CD14-positive monocyte (primary cell): ENCODE results near the gene TREML2. TPM values are rescaled to one million over a fixed set of nuclear protein-coding genes. Genes with fewer than 3 reads are reported as not detected.

Source experiments
- DNase-seq, 3 donors: peaks; one replicate each; pipeline ENCODE4 v3.0.0-alpha.2; 2011 to 2022
- H2AFZ ChIP-seq: 2 replicates; pipeline ENCODE4 v1.6.0; 2012; ENCODE audit warnings: mild to moderate bottlenecking, low read depth, low read length, inconsistent platforms; ENCODE audit not compliant: insufficient read depth, poor library complexity, severe bottlenecking
- H3K27ac ChIP-seq, 2 donors: 1 replicate in 1 of 2; 2 replicates in 1 of 2; pipeline ENCODE4 v1.5.1; 2012 to 2013; ENCODE audit warnings: low read length in 2 of 2, control low read depth in 1 of 2, inconsistent platforms in 1 of 2, low read depth in 1 of 2, mild to moderate bottlenecking in 1 of 2
- H3K27me3 ChIP-seq, 2 donors: one replicate each; pipeline versions ENCODE4 v1.6.0 to v1.6.1; 2011 to 2013; ENCODE audit warnings: low read length in 2 of 2; ENCODE audit not compliant: control insufficient read depth in 2 of 2, insufficient read depth in 2 of 2
- H3K36me3 ChIP-seq, 2 donors: replicated peaks in 1 of 2; 1 replicate in 1 of 2; 2 replicates in 1 of 2; pipeline versions ENCODE4 v1.5.1 to v1.6.1; 2012 to 2013; ENCODE audit warnings: low read length in 2 of 2, control low read depth in 1 of 2, inconsistent platforms in 1 of 2, mild to moderate bottlenecking in 1 of 2; ENCODE audit not compliant: insufficient read depth in 2 of 2, control insufficient read depth in 1 of 2
- H3K4me1 ChIP-seq, 2 donors: 1 replicate in 1 of 2; 2 replicates in 1 of 2; pipeline versions ENCODE4 v1.5.1 to v1.6.1; 2012 to 2013; ENCODE audit warnings: low read length in 2 of 2, control low read depth in 1 of 2, inconsistent platforms in 1 of 2, mild to moderate bottlenecking in 1 of 2, moderate library complexity in 1 of 2; ENCODE audit not compliant: insufficient read depth in 2 of 2, control insufficient read depth in 1 of 2
- H3K4me2 ChIP-seq: replicated peaks from 2 replicates; pipeline ENCODE3; 2012; ENCODE audit warnings: low read length, moderate library complexity, mild to moderate bottlenecking; ENCODE audit not compliant: poor library complexity, severe bottlenecking; ENCODE audit errors: extremely low read depth
- H3K4me3 ChIP-seq, 3 experiments: fragments of 200-600 bp in 1 of 3; sonication (generic) in 1 of 3; replicated peaks in 1 of 3; 1 replicate in 2 of 3; 2 replicates in 1 of 3; pipeline ENCODE4 v1.5.1; 2011 to 2013; ENCODE audit warnings: low read length in 3 of 3, mild to moderate bottlenecking in 3 of 3, control low read depth in 2 of 3, low read depth in 2 of 3, inconsistent platforms in 1 of 3, moderate library complexity in 1 of 3
- H3K79me2 ChIP-seq: 2 replicates; pipeline ENCODE4 v1.6.0; 2012; ENCODE audit warnings: mild to moderate bottlenecking, control low read depth, inconsistent platforms, low read length, moderate library complexity; ENCODE audit not compliant: insufficient read depth
- H3K9ac ChIP-seq: 2 replicates; pipeline ENCODE4 v1.6.0; 2017; ENCODE audit warnings: low read length, mild to moderate bottlenecking; ENCODE audit not compliant: insufficient read depth, poor library complexity, severe bottlenecking
- H3K9me3 ChIP-seq, 2 donors: replicated peaks in 1 of 2; 1 replicate in 1 of 2; 2 replicates in 1 of 2; pipeline versions ENCODE4 v1.5.1 to v1.6.1; 2012 to 2013; ENCODE audit warnings: low read length in 2 of 2, control low read depth in 1 of 2; ENCODE audit not compliant: control insufficient read depth in 1 of 2, insufficient read depth in 1 of 2
- H4K20me1 ChIP-seq: 2 replicates; pipeline ENCODE4 v1.6.0; 2012; ENCODE audit warnings: mild to moderate bottlenecking, low read length, control low read depth, moderate library complexity; ENCODE audit not compliant: insufficient read depth
- H3K27ac Mint-ChIP-seq, 7 donors: one replicate each; pipeline ENCODE4 v1.8.0; 2020; ENCODE audit warnings: mild to moderate bottlenecking in 7 of 7, mixed read lengths in 7 of 7, moderate library complexity in 6 of 7, inconsistent platforms in 2 of 7
- H3K27me3 Mint-ChIP-seq, 3 donors: one replicate each; pipeline ENCODE4 v1.8.0; 2021 to 2022; ENCODE audit warnings: low read depth in 3 of 3, mild to moderate bottlenecking in 3 of 3, mixed read lengths in 3 of 3, moderate library complexity in 3 of 3, inconsistent platforms in 1 of 3
- H3K36me3 Mint-ChIP-seq, 2 donors: one replicate each; pipeline ENCODE4 v1.8.0; 2020; ENCODE audit warnings: mixed read lengths in 2 of 2, inconsistent platforms in 1 of 2, mild to moderate bottlenecking in 1 of 2
- H3K4me1 Mint-ChIP-seq: one replicate; pipeline ENCODE4 v1.8.0; 2020; ENCODE audit warnings: mild to moderate bottlenecking, mixed read lengths
- H3K4me3 Mint-ChIP-seq, 2 donors: one replicate each; pipeline ENCODE4 v1.8.0; 2020; ENCODE audit warnings: mild to moderate bottlenecking in 2 of 2, mixed read lengths in 2 of 2, moderate library complexity in 1 of 2
- H3K9me3 Mint-ChIP-seq, 7 donors: one replicate each; pipeline ENCODE4 v1.8.0; 2020 to 2022; ENCODE audit warnings: mixed read lengths in 7 of 7, mild to moderate bottlenecking in 6 of 7, moderate library complexity in 6 of 7, inconsistent platforms in 2 of 7
- CTCF ChIP-seq: fragments of 200-600 bp; IDR thresholded peaks from one replicate; pipeline ENCODE4 v1.8.0; 2022; ENCODE audit warnings: antibody characterized with exemption, mild to moderate bottlenecking
- WGBS: methylation state at CpG from one replicate; pipeline ENCODE4 v1.1.5; 2013; ENCODE audit warnings: missing lambda C conversion rate; ENCODE audit not compliant: insufficient coverage; 5-methylcytosine and 5-hydroxymethylcytosine counted together
- intact Hi-C, 2 donors: fragments of 100-400 bp; cut with micrococcal nuclease; formaldehyde crosslinking; loops; one replicate each; pipeline versions ENCODE4 v1.15.0 to v1.15.1; 2023
- polyA plus RNA-seq, 3 donors: library from polyadenylated mRNA; depleted of rRNA in 1 of 3; unstranded in 2 of 3; stranded (reverse) in 1 of 3; fragments of 300-500 nt in 2 of 3; fragments of >200 nt in 1 of 3; fragmentation: Illumina TruSeq in 2 of 3; gene quantifications; 1 replicate in 2 of 3; 2 replicates in 1 of 3; pipeline ENCODE4 v1.2.3, GENCODE V29; 2012 to 2021
- small RNA-seq: library from RNA; depleted of rRNA; stranded (forward); fragments of <200 nt; gene quantifications from one replicate; pipeline ENCODE3, GENCODE V24; 2012; ENCODE audit warnings: low read depth; ENCODE audit not compliant: insufficient read length

The TREML2 gene
- polyA plus RNA-seq, 3 donors = 0.89 to 4.2 (median 1.1) TPM

DNA sequence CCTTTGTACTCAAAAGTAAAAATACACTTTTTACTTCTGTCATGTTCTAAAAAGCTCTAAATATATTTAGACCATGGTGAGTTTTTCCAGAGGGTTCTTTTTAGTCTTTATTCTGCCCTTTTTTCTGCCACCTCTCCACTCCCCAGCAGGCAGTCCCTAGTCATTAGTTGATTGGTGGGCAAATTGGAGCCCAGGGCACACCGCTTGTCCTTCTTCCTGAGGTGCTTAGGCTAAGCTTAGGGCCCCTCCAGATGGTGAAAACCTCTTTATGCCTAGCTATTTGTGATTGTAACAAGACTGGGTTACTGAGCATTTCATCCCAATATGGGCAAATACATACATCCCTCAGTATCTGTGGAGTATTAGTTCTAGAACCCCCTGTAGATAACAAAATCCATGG is 53.0 kb downstream of the TREML2 start:
- no peak overlapping the region for H3K27ac Mint-ChIP-seq

More for the DNA sequence above, 53.0 kb downstream of the TREML2 start:
- no CpG with 5 or more reads among the region's 1 CpG for WGBS
- Histone ChIP-seq H3K9ac (no peak overlapping the region), H3K27me3 (no peaks in the 10 kb centered on the region), H3K9me3 (no peaks in the 10 kb centered on the region), H3K4me1 (no peaks in the 10 kb centered on the region), H4K20me1 (no peaks in the 10 kb centered on the region), H3K4me2 (no peak overlapping the region), H3K4me3 (no peak overlapping the region), H3K27ac (no peak overlapping the region), H3K79me2 (no peaks in the 10 kb centered on the region), H3K36me3 (no peaks in the 10 kb centered on the region), H2AFZ (no peak overlapping the region)
- Mint-ChIP-seq H3K36me3 (peaks cover 0 to 2% of the 10 kb centered on the region in 2 donors), H3K9me3 (peaks cover 0 to 2% (median 2%) of the 10 kb centered on the region in 7 donors), H3K4me3 (no peak overlapping the region), H3K27me3 (peaks cover 1 to 5% (median 3%) of the 10 kb centered on the region in 3 donors), H3K4me1 (no peaks in the 10 kb centered on the region)
- DNase-seq = no peak
- no peak for TF ChIP-seq CTCF
- intact Hi-C loops = no loop called here

Small RNA genes lying within 50 kb of the gene (small RNA-seq; reads per million reads assigned to genes)
- gene AL391903.2 (not detected), gene RNA5SP207 (not detected)

Other genes with a start within 250 kb of the TREML2 start
- 1 to 10 TPM in 1 of 3 donors, under 1 TPM in 1, not detected in 1; 0.09 to 2.3 TPM for gene UNC5CL, start 161.9 kb downstream of the TREML2 start, polyA plus RNA-seq
- gene TSPO2, start 158.7 kb downstream of the TREML2 start, polyA plus RNA-seq = not detected
- under 1 TPM in 2 of 3 donors, not detected in 1; 0.14 to 0.42 TPM for gene APOBEC2, start 147.9 kb downstream of the TREML2 start, polyA plus RNA-seq
- gene OARD1, start 128.8 kb downstream of the TREML2 start, polyA plus RNA-seq = 10 to 100 TPM in 2 of 3 donors, 1 to 10 TPM in 1; 6.5 to 23.6 (median 16.8) TPM
- gene NFYA, start 128.2 kb downstream of the TREML2 start, polyA plus RNA-seq = 10 to 100 TPM in 2 of 3 donors, 1 to 10 TPM in 1; 9.7 to 21.4 (median 10.7) TPM
- gene TREML1, start 46.8 kb downstream of the TREML2 start, polyA plus RNA-seq = 1 to 10 TPM in 2 of 3 donors, under 1 TPM in 1; 0.65 to 3.6 (median 2.6) TPM
- gene TREM2, start 38.0 kb downstream of the TREML2 start, polyA plus RNA-seq = under 1 TPM; 0.54 to 0.78 (median 0.56) TPM
- gene TREML4, start 27.2 kb upstream of the TREML2 start, polyA plus RNA-seq = not detected
- 100 to 1,000 TPM; 175 to 303 (median 240) TPM for gene TREM1, start 85.5 kb upstream of the TREML2 start, polyA plus RNA-seq
- not detected for gene NCR2, start 134.5 kb upstream of the TREML2 start, polyA plus RNA-seq